AG09309 (cell line): ENCODE data around the gene BMAL1.
"Not testable (repeated sequence)": the region's sequence is repeated elsewhere in the genome, so short reads cannot be mapped to it uniquely, and the experiment has no call there.

ENCODE experiments used
- DNase-seq: peaks from one replicate; pipeline ENCODE4 v3.0.0-alpha.2; 2010; ENCODE audit warnings: low read depth
- H3K4me3 ChIP-seq: 2 replicates; pipeline ENCODE4 v1.5.1; 2011; ENCODE audit warnings: mild to moderate bottlenecking, low read depth, low read length, moderate library complexity; ENCODE audit not compliant: control insufficient read depth
- TF ChIP-seq, protein P1 (sequence below): IDR thresholded peaks from 2 replicates; pipeline ENCODE4 v1.5.1; 2011; ENCODE audit warnings: mild to moderate bottlenecking, low read depth, low read length, inconsistent platforms; ENCODE audit not compliant: insufficient read depth, control insufficient read depth; ENCODE audit errors: missing control alignments

Gene BMAL1

DNA sequence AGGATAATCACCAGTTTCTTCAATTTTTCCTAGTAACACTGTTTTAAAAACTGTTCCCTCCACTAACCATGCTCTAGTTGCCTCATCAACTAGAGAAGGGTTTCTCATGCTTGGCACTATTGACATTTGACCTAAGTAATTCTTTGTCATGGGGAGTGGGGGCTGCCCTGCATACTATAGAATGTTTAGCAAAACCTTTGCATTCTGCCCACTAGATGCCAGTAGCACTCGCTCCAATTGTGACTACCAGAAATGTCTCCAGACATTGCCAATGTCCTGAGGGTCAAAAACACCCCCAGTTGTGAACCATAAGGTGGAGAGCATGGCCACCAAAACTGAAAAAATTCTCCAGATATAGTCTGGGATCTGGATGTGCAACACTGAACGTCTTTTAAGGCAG lies 27.6 kb upstream of the BMAL1 start:
- DNase-seq, result no peak
- TF ChIP-seq, protein P1, sequence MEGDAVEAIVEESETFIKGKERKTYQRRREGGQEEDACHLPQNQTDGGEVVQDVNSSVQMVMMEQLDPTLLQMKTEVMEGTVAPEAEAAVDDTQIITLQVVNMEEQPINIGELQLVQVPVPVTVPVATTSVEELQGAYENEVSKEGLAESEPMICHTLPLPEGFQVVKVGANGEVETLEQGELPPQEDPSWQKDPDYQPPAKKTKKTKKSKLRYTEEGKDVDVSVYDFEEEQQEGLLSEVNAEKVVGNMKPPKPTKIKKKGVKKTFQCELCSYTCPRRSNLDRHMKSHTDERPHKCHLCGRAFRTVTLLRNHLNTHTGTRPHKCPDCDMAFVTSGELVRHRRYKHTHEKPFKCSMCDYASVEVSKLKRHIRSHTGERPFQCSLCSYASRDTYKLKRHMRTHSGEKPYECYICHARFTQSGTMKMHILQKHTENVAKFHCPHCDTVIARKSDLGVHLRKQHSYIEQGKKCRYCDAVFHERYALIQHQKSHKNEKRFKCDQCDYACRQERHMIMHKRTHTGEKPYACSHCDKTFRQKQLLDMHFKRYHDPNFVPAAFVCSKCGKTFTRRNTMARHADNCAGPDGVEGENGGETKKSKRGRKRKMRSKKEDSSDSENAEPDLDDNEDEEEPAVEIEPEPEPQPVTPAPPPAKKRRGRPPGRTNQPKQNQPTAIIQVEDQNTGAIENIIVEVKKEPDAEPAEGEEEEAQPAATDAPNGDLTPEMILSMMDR, result peak; percentile 32

DNA sequence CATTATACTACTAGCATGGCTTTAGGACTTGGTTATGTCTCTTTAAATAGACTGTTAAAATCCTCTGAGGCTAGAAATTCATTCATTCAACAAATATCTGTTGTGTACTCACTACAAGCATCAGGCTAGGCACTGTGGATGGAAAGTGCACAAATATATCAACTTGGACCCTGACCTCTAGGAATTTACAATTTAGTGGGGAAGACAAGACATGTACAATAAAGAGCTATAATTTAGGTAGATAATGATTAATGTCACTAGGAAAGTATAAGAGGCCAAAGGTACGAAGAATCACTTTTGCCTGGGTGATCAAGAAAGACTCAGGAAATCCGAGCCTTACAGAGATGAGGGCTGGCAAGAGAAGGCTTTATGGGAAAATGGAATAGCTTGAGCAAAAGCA lies 25.6 kb upstream of the BMAL1 start:
- DNase-seq, result no peak
- TF ChIP-seq, protein P1, result no peak
- H3K4me3 ChIP-seq, result no peak overlapping the region

More for the DNA sequence above, 27.6 kb upstream of the BMAL1 start:
- H3K4me3 ChIP-seq, result no peak overlapping the region

DNA sequence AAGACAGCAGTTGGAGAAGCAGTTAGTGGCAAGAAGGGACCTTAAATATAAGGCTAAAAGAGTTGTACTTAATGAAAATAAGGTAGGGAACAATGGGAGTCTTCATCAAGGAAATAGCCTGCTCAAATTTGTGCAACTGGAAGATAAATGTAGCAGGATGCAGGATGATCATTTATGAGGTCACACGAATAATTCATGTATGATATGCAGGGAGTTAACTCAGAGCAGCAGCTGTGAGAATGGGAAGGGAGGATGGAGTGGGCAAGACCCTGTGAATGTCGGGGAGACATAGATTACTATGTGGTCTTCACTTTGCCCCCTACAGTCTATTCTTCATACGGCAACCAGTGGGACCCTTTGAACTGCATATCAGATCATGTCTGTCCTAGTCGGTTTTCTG lies 25.2 kb upstream of the BMAL1 start:
- TF ChIP-seq, protein P1, result no peak
- DNase-seq, result no peak
- no peak overlapping the region for H3K4me3 ChIP-seq

DNA sequence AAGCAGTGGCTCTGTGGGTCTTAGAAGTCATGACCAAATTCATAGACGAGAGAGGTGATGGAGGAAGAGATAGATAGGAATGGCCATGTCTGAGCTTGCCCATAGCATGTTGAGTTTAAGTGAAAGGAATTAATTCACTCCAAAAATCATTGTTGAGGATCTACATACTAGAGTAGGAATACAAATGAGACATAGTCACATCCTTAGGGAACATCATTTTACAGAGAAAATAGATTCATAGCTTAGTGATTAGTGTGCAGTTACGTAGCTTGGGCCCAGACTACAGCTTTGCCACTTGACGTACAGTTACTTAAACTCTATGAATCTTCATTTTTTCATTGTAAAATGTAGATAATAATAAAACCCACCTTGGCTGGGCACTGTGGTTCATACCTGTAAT lies 21.4 kb upstream of the BMAL1 start:
- no peak overlapping the region for H3K4me3 ChIP-seq
- TF ChIP-seq, protein P1, result no peak
- no peak for DNase-seq

DNA sequence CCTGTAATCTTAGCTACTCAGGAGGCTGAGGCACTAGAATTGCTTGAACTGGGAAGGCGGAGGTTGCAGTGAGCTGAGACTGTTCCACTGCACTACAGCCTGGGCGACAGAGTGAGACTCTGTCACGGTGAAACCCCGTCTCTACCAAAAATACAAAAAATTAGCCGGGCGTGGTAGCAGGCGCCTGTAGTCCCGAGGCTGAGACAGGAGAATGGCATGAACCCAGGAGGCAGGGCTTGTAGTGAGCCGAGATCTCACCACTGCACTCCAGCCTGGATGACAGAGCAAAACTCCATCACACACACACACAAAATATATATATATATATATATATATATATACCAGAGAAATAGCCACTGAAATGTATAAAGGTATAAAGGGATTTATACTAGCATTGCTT lies 19.5 kb upstream of the BMAL1 start:
- not testable (repeated sequence) for H3K4me3 ChIP-seq, DNase-seq

DNA sequence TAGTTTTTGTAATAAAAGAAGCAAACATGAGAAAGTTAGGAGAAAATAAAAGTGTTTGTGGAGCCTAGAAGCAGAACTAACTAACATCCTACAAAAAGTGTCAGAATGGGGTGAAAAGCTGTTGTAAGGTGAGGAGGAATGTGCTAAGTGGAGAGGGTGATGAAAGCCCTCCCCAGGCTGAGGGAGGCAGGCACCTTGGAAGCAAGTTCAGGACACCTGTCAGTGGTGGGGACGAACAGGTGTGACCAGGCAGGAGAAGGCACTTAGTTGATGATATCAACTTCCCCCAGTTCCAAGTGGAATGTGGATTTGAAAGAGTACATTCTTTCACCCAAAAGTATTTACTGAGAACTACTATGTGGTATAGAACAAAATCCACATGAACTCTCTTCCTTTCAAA lies 18.7 kb upstream of the BMAL1 start:
- H3K4me3 ChIP-seq, result no peak overlapping the region
- TF ChIP-seq, protein P1, result no peak

DNA sequence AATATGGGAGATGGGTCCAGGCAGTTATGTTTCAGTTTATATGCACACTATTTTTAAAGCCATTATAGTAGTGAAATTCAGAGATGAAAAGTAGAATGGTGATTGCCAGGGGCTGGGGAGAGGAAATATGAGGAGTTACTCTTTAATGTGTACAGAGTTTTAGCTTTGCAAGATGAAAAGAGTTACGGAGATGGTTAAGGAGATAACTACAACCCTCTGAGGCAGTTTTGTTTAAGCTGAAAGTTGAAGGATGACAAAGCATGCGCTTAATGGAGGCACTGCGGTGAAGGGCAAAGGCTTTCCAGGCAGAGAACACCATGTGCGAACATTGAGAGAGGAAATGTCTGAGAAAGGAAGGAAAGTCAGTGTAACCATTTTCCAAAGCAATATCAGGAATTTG lies 18.2 kb upstream of the BMAL1 start:
- no peak overlapping the region for H3K4me3 ChIP-seq
- TF ChIP-seq, protein P1, result no peak
- no peak for DNase-seq

More for the DNA sequence above, 18.7 kb upstream of the BMAL1 start:
- no peak for DNase-seq
